ENCODE measurements around the gene RBBP8NL. TPM values are rescaled to one million over a fixed set of nuclear protein-coding genes. Genes with fewer than 3 reads are reported as not detected.

The RBBP8NL gene
- total and polyA plus RNA-seq, 9 of the 15 experiments (the other 6 are each of a cell fraction or from before 2014, with no cell fraction given) = not detected

DNA sequence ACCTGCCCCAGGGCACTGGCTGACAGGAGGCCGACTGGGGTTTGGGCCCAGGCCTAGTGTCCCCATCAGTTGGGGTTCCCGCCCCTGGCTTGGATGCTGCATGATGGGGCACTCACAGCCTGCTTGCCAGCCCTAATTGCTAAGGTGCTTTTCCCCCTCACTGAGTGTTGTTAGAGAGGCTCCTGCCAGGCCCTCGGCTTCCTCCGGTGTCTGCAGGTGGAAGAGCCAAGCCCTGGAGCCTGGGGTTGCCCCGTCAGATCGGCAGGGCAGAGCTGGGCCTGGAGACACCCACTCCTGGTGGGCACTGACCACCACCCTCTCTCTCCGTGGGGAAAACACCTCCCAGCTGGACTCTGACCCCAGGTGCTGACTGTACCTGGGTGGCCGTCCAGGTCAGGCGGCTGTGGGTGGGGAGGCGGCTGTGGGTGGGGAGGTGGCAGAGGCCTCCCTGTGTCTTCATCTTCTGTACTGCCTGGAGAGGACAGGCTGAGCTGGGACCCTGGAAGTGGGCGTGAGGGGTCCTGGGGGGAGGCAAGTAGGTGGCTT lies 14.2 kb downstream of the RBBP8NL start:
- CTCF ChIA-PET (ENCODE audit: low intra/inter-chr PET ratio) = interaction anchor here (1.3 kb wide), 1 partner anchor 83 kb away, joined by 4 read pairs; no protein-coding TSS in a partner anchor
- Histone ChIP-seq H4K20me1 (replicated peaks; ENCODE audit: control insufficient read depth, insufficient read depth, low read length) (0 out of 2 replicates have a peak, but pooled peaks cover 6% of the 10 kb centered on the region), H2AFZ (ENCODE audit: low read depth, low read length) (no peak overlapping the region), H3K4me1 (replicated peaks in 1 of 2; ENCODE audit: control insufficient read depth in 2 of 2, insufficient read depth in 2 of 2, low read length in 2 of 2) (peaks cover 8 to 90% of the 10 kb centered on the region in 2 experiments; a peak in 4 of 5 replicates), H3K79me2 (ENCODE audit: control insufficient read depth, insufficient read depth, low read length) (no peaks in the 10 kb centered on the region), H3K9ac (ENCODE audit: insufficient read depth in 1 of 2, low read depth in 2 of 2, low read length in 2 of 2) (0 out of 4 replicates have a peak overlapping the region, but pooled peaks of 1 of the 2 experiments have one; percentile 0), H3K27me3 (ENCODE audit: control insufficient read depth in 2 of 2, insufficient read depth in 2 of 2, low read length in 2 of 2) (peaks cover 10 to 31% of the 10 kb centered on the region in 2 experiments; a peak in 4 of 5 replicates), H3K27ac (ENCODE audit: extremely low read depth, low read depth, low read length) (no peak overlapping the region), H3K36me3 (ENCODE audit: control insufficient read depth, insufficient read depth, low read length) (no peaks in the 10 kb centered on the region), H3K9me1 (ENCODE audit: control insufficient read depth, insufficient read depth, low read length) (peaks cover 3% of the 10 kb centered on the region), H3K4me2 (ENCODE audit: insufficient read depth, low read length) (no peak overlapping the region), H3K4me3 (no peak overlapping the region), H3K9me3 (replicated peaks; ENCODE audit: control insufficient read depth, insufficient read depth, low read depth, low read length) (no peaks in the 10 kb centered on the region)
- WGBS (ENCODE audit: insufficient coverage, low coverage, missing lambda C conversion rate) = 34% methylated on average over 11 of the region's 11 CpGs
- TF ChIP-seq ZKSCAN8 (CRISPR knock-in tag; IDR thresholded peaks at IDR 0.05) = no peak
- TF ChIP-seq CC2D1A (IDR thresholded peaks at IDR 0.05) = no peak
- TF ChIP-seq CEBPG (CRISPR knock-in tag; IDR thresholded peaks at IDR 0.05) = no peak
- TF ChIP-seq CEBPG (tag; conservative IDR thresholded peaks at IDR 0.05 in 1 of 2, IDR thresholded peaks at IDR 0.05 in 1 of 2) = no peak
- TF ChIP-seq TFAP4 (CRISPR knock-in tag; IDR thresholded peaks at IDR 0.05; ENCODE audit: borderline replicate concordance) = no peak
- no peak for TF ChIP-seq BRD9 (IDR thresholded peaks at IDR 0.05; ENCODE audit: low read depth, partially characterized antibody)
- no peak for TF ChIP-seq ZNF778 (CRISPR knock-in tag; IDR thresholded peaks at IDR 0.05)
- no peak for TF ChIP-seq PHF8 (IDR thresholded peaks at IDR 0.05; ENCODE audit: borderline replicate concordance, low read length)
- TF ChIP-seq, protein P1, sequence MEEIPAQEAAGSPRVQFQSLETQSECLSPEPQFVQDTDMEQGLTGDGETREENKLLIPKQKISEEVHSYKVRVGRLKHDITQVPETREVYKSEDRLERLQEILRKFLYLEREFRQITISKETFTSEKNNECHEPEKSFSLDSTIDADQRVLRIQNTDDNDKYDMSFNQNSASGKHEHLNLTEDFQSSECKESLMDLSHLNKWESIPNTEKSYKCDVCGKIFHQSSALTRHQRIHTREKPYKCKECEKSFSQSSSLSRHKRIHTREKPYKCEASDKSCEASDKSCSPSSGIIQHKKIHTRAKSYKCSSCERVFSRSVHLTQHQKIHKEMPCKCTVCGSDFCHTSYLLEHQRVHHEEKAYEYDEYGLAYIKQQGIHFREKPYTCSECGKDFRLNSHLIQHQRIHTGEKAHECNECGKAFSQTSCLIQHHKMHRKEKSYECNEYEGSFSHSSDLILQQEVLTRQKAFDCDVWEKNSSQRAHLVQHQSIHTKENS (CRISPR knock-in tag; IDR thresholded peaks at IDR 0.05) = no peak
- no peak for TF ChIP-seq ZNF717 (CRISPR knock-in tag; IDR thresholded peaks at IDR 0.05)
- no peak for TF ChIP-seq ZNF764 (CRISPR knock-in tag; IDR thresholded peaks at IDR 0.05; ENCODE audit: low read depth)
- no peak for TF ChIP-seq ZNF639 (CRISPR knock-in tag; conservative IDR thresholded peaks at IDR 0.05 in 1 of 2, IDR thresholded peaks at IDR 0.05 in 1 of 2)
- no peak for TF ChIP-seq EWSR1 (IDR thresholded peaks at IDR 0.05; ENCODE audit: borderline replicate concordance, low read depth, partially characterized antibody)
- TF ChIP-seq CBX2 (IDR thresholded peaks at IDR 0.05; ENCODE audit: insufficient read depth, low read length, poor library complexity, severe bottlenecking) = no peak
- ATAC-seq = no peak
- no peak for FAIRE-seq
- intact Hi-C loops (cut with micrococcal nuclease) = no loop called here
- no peak for DNase-seq (ENCODE audit: extremely low read depth in 1 of 4, low spot score in 3 of 4)
- POLR2A ChIA-PET = interaction anchor here (0.6 kb wide), 1 partner anchor 97 kb away, joined by 3 read pairs; no protein-coding TSS in a partner anchor
- in situ Hi-C loops (cut with MboI) = loop anchor here (10.0 kb wide), 1 partner anchor 202 kb away; no protein-coding TSS in a partner anchor
- BruUV-seq (replicated peaks) = no TSS peak

Data from K562 (cell line).